CD14-positive monocyte (primary cell): ENCODE measurements around the gene GATA5. TPM values are rescaled to one million over a fixed set of nuclear protein-coding genes. Genes with fewer than 3 reads are reported as not detected.

Experiments
- DNase-seq, 3 donors: peaks; one replicate each; pipeline ENCODE4 v3.0.0-alpha.2; 2011 to 2022
- H2AFZ ChIP-seq: 2 replicates; pipeline ENCODE4 v1.6.0; 2012; ENCODE audit warnings: mild to moderate bottlenecking, low read depth, low read length, inconsistent platforms; ENCODE audit not compliant: insufficient read depth, poor library complexity, severe bottlenecking
- H3K27ac ChIP-seq, 2 donors: 1 replicate in 1 of 2; 2 replicates in 1 of 2; pipeline ENCODE4 v1.5.1; 2012 to 2013; ENCODE audit warnings: low read length in 2 of 2, control low read depth in 1 of 2, inconsistent platforms in 1 of 2, low read depth in 1 of 2, mild to moderate bottlenecking in 1 of 2
- H3K27me3 ChIP-seq, 2 donors: one replicate each; pipeline versions ENCODE4 v1.6.0 to v1.6.1; 2011 to 2013; ENCODE audit warnings: low read length in 2 of 2; ENCODE audit not compliant: control insufficient read depth in 2 of 2, insufficient read depth in 2 of 2
- H3K36me3 ChIP-seq, 2 donors: replicated peaks in 1 of 2; 1 replicate in 1 of 2; 2 replicates in 1 of 2; pipeline versions ENCODE4 v1.5.1 to v1.6.1; 2012 to 2013; ENCODE audit warnings: low read length in 2 of 2, control low read depth in 1 of 2, inconsistent platforms in 1 of 2, mild to moderate bottlenecking in 1 of 2; ENCODE audit not compliant: insufficient read depth in 2 of 2, control insufficient read depth in 1 of 2
- H3K4me1 ChIP-seq, 2 donors: 1 replicate in 1 of 2; 2 replicates in 1 of 2; pipeline versions ENCODE4 v1.5.1 to v1.6.1; 2012 to 2013; ENCODE audit warnings: low read length in 2 of 2, control low read depth in 1 of 2, inconsistent platforms in 1 of 2, mild to moderate bottlenecking in 1 of 2, moderate library complexity in 1 of 2; ENCODE audit not compliant: insufficient read depth in 2 of 2, control insufficient read depth in 1 of 2
- H3K4me2 ChIP-seq: replicated peaks from 2 replicates; pipeline ENCODE3; 2012; ENCODE audit warnings: low read length, moderate library complexity, mild to moderate bottlenecking; ENCODE audit not compliant: poor library complexity, severe bottlenecking; ENCODE audit errors: extremely low read depth
- H3K4me3 ChIP-seq, 3 experiments: fragments of 200-600 bp in 1 of 3; sonication (generic) in 1 of 3; replicated peaks in 1 of 3; 1 replicate in 2 of 3; 2 replicates in 1 of 3; pipeline ENCODE4 v1.5.1; 2011 to 2013; ENCODE audit warnings: low read length in 3 of 3, mild to moderate bottlenecking in 3 of 3, control low read depth in 2 of 3, low read depth in 2 of 3, inconsistent platforms in 1 of 3, moderate library complexity in 1 of 3
- H3K79me2 ChIP-seq: 2 replicates; pipeline ENCODE4 v1.6.0; 2012; ENCODE audit warnings: mild to moderate bottlenecking, control low read depth, inconsistent platforms, low read length, moderate library complexity; ENCODE audit not compliant: insufficient read depth
- H3K9ac ChIP-seq: 2 replicates; pipeline ENCODE4 v1.6.0; 2017; ENCODE audit warnings: low read length, mild to moderate bottlenecking; ENCODE audit not compliant: insufficient read depth, poor library complexity, severe bottlenecking
- H3K9me3 ChIP-seq, 2 donors: replicated peaks in 1 of 2; 1 replicate in 1 of 2; 2 replicates in 1 of 2; pipeline versions ENCODE4 v1.5.1 to v1.6.1; 2012 to 2013; ENCODE audit warnings: low read length in 2 of 2, control low read depth in 1 of 2; ENCODE audit not compliant: control insufficient read depth in 1 of 2, insufficient read depth in 1 of 2
- H4K20me1 ChIP-seq: 2 replicates; pipeline ENCODE4 v1.6.0; 2012; ENCODE audit warnings: mild to moderate bottlenecking, low read length, control low read depth, moderate library complexity; ENCODE audit not compliant: insufficient read depth
- H3K27ac Mint-ChIP-seq, 7 donors: one replicate each; pipeline ENCODE4 v1.8.0; 2020; ENCODE audit warnings: mild to moderate bottlenecking in 7 of 7, mixed read lengths in 7 of 7, moderate library complexity in 6 of 7, inconsistent platforms in 2 of 7
- H3K27me3 Mint-ChIP-seq, 3 donors: one replicate each; pipeline ENCODE4 v1.8.0; 2021 to 2022; ENCODE audit warnings: low read depth in 3 of 3, mild to moderate bottlenecking in 3 of 3, mixed read lengths in 3 of 3, moderate library complexity in 3 of 3, inconsistent platforms in 1 of 3
- H3K36me3 Mint-ChIP-seq, 2 donors: one replicate each; pipeline ENCODE4 v1.8.0; 2020; ENCODE audit warnings: mixed read lengths in 2 of 2, inconsistent platforms in 1 of 2, mild to moderate bottlenecking in 1 of 2
- H3K4me1 Mint-ChIP-seq: one replicate; pipeline ENCODE4 v1.8.0; 2020; ENCODE audit warnings: mild to moderate bottlenecking, mixed read lengths
- H3K4me3 Mint-ChIP-seq, 2 donors: one replicate each; pipeline ENCODE4 v1.8.0; 2020; ENCODE audit warnings: mild to moderate bottlenecking in 2 of 2, mixed read lengths in 2 of 2, moderate library complexity in 1 of 2
- H3K9me3 Mint-ChIP-seq, 7 donors: one replicate each; pipeline ENCODE4 v1.8.0; 2020 to 2022; ENCODE audit warnings: mixed read lengths in 7 of 7, mild to moderate bottlenecking in 6 of 7, moderate library complexity in 6 of 7, inconsistent platforms in 2 of 7
- CTCF ChIP-seq: fragments of 200-600 bp; IDR thresholded peaks from one replicate; pipeline ENCODE4 v1.8.0; 2022; ENCODE audit warnings: antibody characterized with exemption, mild to moderate bottlenecking
- WGBS: methylation state at CpG from one replicate; pipeline ENCODE4 v1.1.5; 2013; ENCODE audit warnings: missing lambda C conversion rate; ENCODE audit not compliant: insufficient coverage; 5-methylcytosine and 5-hydroxymethylcytosine counted together
- intact Hi-C, 2 donors: fragments of 100-400 bp; cut with micrococcal nuclease; formaldehyde crosslinking; loops; one replicate each; pipeline versions ENCODE4 v1.15.0 to v1.15.1; 2023
- polyA plus RNA-seq, 3 donors: library from polyadenylated mRNA; depleted of rRNA in 1 of 3; unstranded in 2 of 3; stranded (reverse) in 1 of 3; fragments of 300-500 nt in 2 of 3; fragments of >200 nt in 1 of 3; fragmentation: Illumina TruSeq in 2 of 3; gene quantifications; 1 replicate in 2 of 3; 2 replicates in 1 of 3; pipeline ENCODE4 v1.2.3, GENCODE V29; 2012 to 2021

The GATA5 gene
- polyA plus RNA-seq, 3 donors = not detected

GRCh38 chr20:62437927-62438326, 37.9 kb downstream of the GATA5 start:
- H4K20me1 ChIP-seq = no peaks in the 10 kb centered on the region

GRCh38 chr20:62437496-62437895, 38.3 kb downstream of the GATA5 start:
- Histone ChIP-seq H3K79me2 (no peaks in the 10 kb centered on the region), H3K9ac (no peak overlapping the region), H3K4me2 (no peak overlapping the region), H2AFZ (no peak overlapping the region), H3K9me3 (no peaks in the 10 kb centered on the region), H4K20me1 (no peaks in the 10 kb centered on the region), H3K4me3 (no peak overlapping the region), H3K36me3 (no peaks in the 10 kb centered on the region), H3K4me1 (no peaks in the 10 kb centered on the region), H3K27me3 (peaks cover 0 to 4% of the 10 kb centered on the region in 2 donors), H3K27ac (no peak overlapping the region)
- Mint-ChIP-seq H3K27ac (no peak overlapping the region), H3K9me3 (peaks cover 0 to 3% (median 0%) of the 10 kb centered on the region in 7 donors), H3K4me1 (no peaks in the 10 kb centered on the region), H3K36me3 (no peaks in the 10 kb centered on the region), H3K27me3 (peaks cover 16 to 34% (median 24%) of the 10 kb centered on the region in 3 donors), H3K4me3 (no peak overlapping the region)
- intact Hi-C loops = no loop called here
- WGBS = 89% methylated on average over 8 of the region's 12 CpGs
- no peak for DNase-seq
- TF ChIP-seq CTCF = no peak

More at GRCh38 chr20:62437927-62438326, 37.9 kb downstream of the GATA5 start:
- H3K27me3 Mint-ChIP-seq = peaks cover 16 to 34% (median 20%) of the 10 kb centered on the region in 3 donors
- Histone ChIP-seq H2AFZ (no peak overlapping the region), H3K4me3 (no peak overlapping the region), H3K4me2 (no peak overlapping the region), H3K27me3 (peaks cover 0 to 4% of the 10 kb centered on the region in 2 donors), H3K27ac (no peak overlapping the region), H3K9me3 (no peaks in the 10 kb centered on the region), H3K9ac (no peak overlapping the region), H3K4me1 (no peaks in the 10 kb centered on the region), H3K36me3 (no peaks in the 10 kb centered on the region), H3K79me2 (no peaks in the 10 kb centered on the region)
- no peak overlapping the region for H3K4me3 Mint-ChIP-seq
- H3K27ac Mint-ChIP-seq = no peak overlapping the region
- peaks cover 0 to 3% (median 0%) of the 10 kb centered on the region in 7 donors for H3K9me3 Mint-ChIP-seq
- no peak for DNase-seq
- WGBS = 90% methylated on average over 24 of the region's 24 CpGs
- H3K36me3 Mint-ChIP-seq = no peaks in the 10 kb centered on the region
- intact Hi-C loops = no loop called here
- H3K4me1 Mint-ChIP-seq = no peaks in the 10 kb centered on the region
- no peak for TF ChIP-seq CTCF
